Parathyroid adenoma (tissue), 2 donors: ENCODE data around the gene TTC29.

ENCODE experiments used
- H2AFZ ChIP-seq: fragments of 300-600 bp; sonication (generic); one replicate; pipeline ENCODE4 v1.7.0; 2017; ENCODE audit warnings: antibody characterized with exemption, mild to moderate bottlenecking
- H3K27ac ChIP-seq: fragments of 300-600 bp; sonication (generic); one replicate; pipeline ENCODE4 v1.7.0; 2017
- H3K27me3 ChIP-seq: fragments of 300-600 bp; sonication (generic); one replicate; pipeline ENCODE4 v1.7.0; 2017; ENCODE audit warnings: low read length; ENCODE audit not compliant: control insufficient read depth, insufficient read depth
- H3K36me3 ChIP-seq: fragments of 300-600 bp; sonication (generic); one replicate; pipeline ENCODE4 v1.7.0; 2017; ENCODE audit warnings: low read length; ENCODE audit not compliant: control insufficient read depth, insufficient read depth
- H3K4me1 ChIP-seq: fragments of 300-600 bp; sonication (generic); one replicate; pipeline ENCODE4 v1.7.0; 2017; ENCODE audit warnings: control low read depth
- H3K4me2 ChIP-seq: fragments of 300-600 bp; sonication (generic); one replicate; pipeline ENCODE4 v1.7.0; 2017; ENCODE audit warnings: low read length
- H3K4me3 ChIP-seq: fragments of 300-600 bp; sonication (generic); one replicate; pipeline ENCODE4 v1.7.0; 2017; ENCODE audit warnings: low read depth, low read length
- H3K79me2 ChIP-seq: fragments of 300-600 bp; sonication (generic); one replicate; pipeline ENCODE4 v1.7.0; 2017; ENCODE audit warnings: control low read depth
- H3K9ac ChIP-seq: fragments of 300-600 bp; sonication (generic); one replicate; pipeline ENCODE4 v1.7.0; 2017; ENCODE audit warnings: mild to moderate bottlenecking
- H3K9me3 ChIP-seq: fragments of 300-600 bp; sonication (generic); one replicate; pipeline ENCODE4 v1.7.0; 2017; ENCODE audit warnings: low read length; ENCODE audit not compliant: control insufficient read depth
- CTCF ChIP-seq: fragments of 300-600 bp; sonication (generic); IDR thresholded peaks from one replicate; pipeline ENCODE4 v1.7.0; 2017; ENCODE audit warnings: antibody characterized with exemption, mild to moderate bottlenecking
- donor health status: primary hyperparathyroidism.

The TTC29 gene

GRCh38 chr4:146932116-146932515, 13.5 kb downstream of the TTC29 start:
- H2AFZ ChIP-seq = no peak overlapping the region
- H3K9me3 ChIP-seq = no peaks in the 10 kb centered on the region
- H3K27me3 ChIP-seq = no peaks in the 10 kb centered on the region
- H3K4me2 ChIP-seq = no peak overlapping the region
- no peaks in the 10 kb centered on the region for H3K36me3 ChIP-seq
- no peak overlapping the region for H3K9ac ChIP-seq
- TF ChIP-seq CTCF = no peak
- no peak overlapping the region for H3K4me3 ChIP-seq
- H3K27ac ChIP-seq = no peak overlapping the region
- H3K79me2 ChIP-seq = no peaks in the 10 kb centered on the region
- no peaks in the 10 kb centered on the region for H3K4me1 ChIP-seq

GRCh38 chr4:146930673-146931072, 15.0 kb downstream of the TTC29 start:
- Histone ChIP-seq H3K9me3 (no peaks in the 10 kb centered on the region), H3K4me1 (no peaks in the 10 kb centered on the region), H3K9ac (no peak overlapping the region), H3K27me3 (no peaks in the 10 kb centered on the region), H2AFZ (no peak overlapping the region), H3K4me2 (no peak overlapping the region), H3K4me3 (no peak overlapping the region), H3K36me3 (no peaks in the 10 kb centered on the region), H3K79me2 (no peaks in the 10 kb centered on the region), H3K27ac (no peak overlapping the region)
- no peak for TF ChIP-seq CTCF

GRCh38 chr4:146927695-146928094, 18.0 kb downstream of the TTC29 start:
- no peaks in the 10 kb centered on the region for H3K27me3 ChIP-seq
- H3K27ac ChIP-seq = no peak overlapping the region
- no peak overlapping the region for H3K4me2 ChIP-seq
- H3K9me3 ChIP-seq = no peaks in the 10 kb centered on the region
- no peaks in the 10 kb centered on the region for H3K36me3 ChIP-seq
- H3K4me3 ChIP-seq = no peak overlapping the region
- no peaks in the 10 kb centered on the region for H3K4me1 ChIP-seq
- no peak overlapping the region for H2AFZ ChIP-seq
- H3K9ac ChIP-seq = no peak overlapping the region
- TF ChIP-seq CTCF = no peak
- no peaks in the 10 kb centered on the region for H3K79me2 ChIP-seq

GRCh38 chr4:146916479-146917076, 29.1 kb downstream of the TTC29 start:
- H3K27ac ChIP-seq = no peak overlapping the region
- H3K27me3 ChIP-seq = no peaks in the 10 kb centered on the region
- H3K36me3 ChIP-seq = no peaks in the 10 kb centered on the region
- no peak overlapping the region for H3K9ac ChIP-seq
- TF ChIP-seq CTCF = peak; percentile 44
- no peaks in the 10 kb centered on the region for H3K79me2 ChIP-seq
- no peak overlapping the region for H3K4me3 ChIP-seq
- H3K4me2 ChIP-seq = no peak overlapping the region
- no peak overlapping the region for H2AFZ ChIP-seq
- H3K9me3 ChIP-seq = no peaks in the 10 kb centered on the region
- H3K4me1 ChIP-seq = no peaks in the 10 kb centered on the region

GRCh38 chr4:146915132-146915531, 30.5 kb downstream of the TTC29 start:
- no peaks in the 10 kb centered on the region for H3K36me3 ChIP-seq
- H3K4me1 ChIP-seq = no peaks in the 10 kb centered on the region
- H3K27me3 ChIP-seq = no peaks in the 10 kb centered on the region
- no peak overlapping the region for H2AFZ ChIP-seq
- no peak overlapping the region for H3K9ac ChIP-seq
- H3K79me2 ChIP-seq = no peaks in the 10 kb centered on the region
- H3K9me3 ChIP-seq = no peaks in the 10 kb centered on the region
- no peak overlapping the region for H3K27ac ChIP-seq
- H3K4me3 ChIP-seq = no peak overlapping the region
- no peak for TF ChIP-seq CTCF
- no peak overlapping the region for H3K4me2 ChIP-seq
